ENCODE measurements around the gene LHPP.

LHPP gene

DNA sequence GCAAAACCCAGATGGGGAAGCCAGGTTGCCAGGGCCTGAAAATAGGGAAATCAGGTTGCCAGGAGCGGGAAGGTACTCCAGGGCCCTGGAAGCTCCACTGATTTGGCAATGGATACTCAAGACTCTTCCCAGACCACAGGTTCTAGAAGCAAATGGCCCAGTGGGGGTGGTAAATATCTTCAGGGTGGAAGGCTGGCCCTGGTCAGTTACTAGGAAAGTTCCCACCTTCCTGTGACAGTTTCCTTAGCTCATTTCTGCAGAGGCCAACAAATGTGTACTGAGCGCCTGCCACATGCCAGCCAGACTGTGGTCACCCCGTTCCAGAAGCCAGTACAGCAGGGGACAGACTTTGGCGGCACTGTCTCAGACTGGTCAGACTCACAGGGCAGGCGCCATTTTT, 168.9 kb downstream of the LHPP start:
- TF ChIP-seq GATA3 (IDR thresholded peaks at IDR 0.05; ENCODE audit: low read depth, low read length) (no peak), GATA2 (IDR thresholded peaks at IDR 0.05; ENCODE audit: low read depth, low read length) (no peak)

DNA sequence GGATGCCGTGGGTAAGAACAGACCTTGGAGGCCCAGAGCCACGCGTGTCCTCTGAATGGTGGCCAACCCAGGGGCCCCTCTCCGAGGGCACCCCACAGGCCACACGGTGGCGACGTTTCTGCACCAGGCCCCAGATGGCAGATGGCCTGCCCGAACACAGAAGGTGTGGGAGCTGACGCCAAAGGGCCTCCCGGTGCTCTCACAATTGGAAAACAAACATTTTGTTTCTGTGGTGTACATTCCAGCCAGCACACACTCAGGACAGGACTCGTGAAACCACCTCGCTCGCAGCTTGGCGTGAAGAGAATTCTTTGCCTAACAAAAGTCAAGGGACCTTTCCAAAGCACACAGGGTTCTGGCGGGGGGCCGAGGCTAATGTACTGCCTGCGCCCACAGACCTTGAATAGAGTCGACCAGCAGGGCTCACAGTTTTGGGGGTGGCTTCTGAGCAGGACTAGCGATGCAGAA, 170.5 kb downstream of the LHPP start:
- TF ChIP-seq GATA3 (IDR thresholded peaks at IDR 0.05; ENCODE audit: low read depth, low read length) (no peak), GATA2 (IDR thresholded peaks at IDR 0.05; ENCODE audit: low read depth, low read length) (no peak)

DNA sequence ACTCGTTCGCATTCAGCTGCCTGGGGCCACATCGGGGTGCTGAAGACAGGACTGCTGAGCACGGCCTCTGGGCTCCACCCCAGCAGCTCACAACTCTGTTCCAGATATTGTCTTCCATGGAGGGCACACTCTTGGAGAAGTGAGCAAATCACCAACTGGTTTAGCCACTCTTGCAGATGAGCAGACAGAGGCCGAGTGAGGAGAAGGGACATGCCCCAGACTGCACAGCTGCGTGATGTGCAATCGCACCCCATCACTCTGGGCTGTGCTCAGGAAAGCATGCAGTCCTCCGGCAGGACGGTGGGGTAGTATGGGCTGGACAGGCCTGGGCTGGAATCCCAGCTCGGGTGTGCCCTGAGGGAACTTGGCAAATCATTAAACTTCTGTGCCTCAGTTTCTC, 170.9 kb downstream of the LHPP start:
- TF ChIP-seq GATA3 (IDR thresholded peaks at IDR 0.05; ENCODE audit: low read depth, low read length) (no peak), GATA2 (IDR thresholded peaks at IDR 0.05; ENCODE audit: low read depth, low read length) (no peak)

DNA sequence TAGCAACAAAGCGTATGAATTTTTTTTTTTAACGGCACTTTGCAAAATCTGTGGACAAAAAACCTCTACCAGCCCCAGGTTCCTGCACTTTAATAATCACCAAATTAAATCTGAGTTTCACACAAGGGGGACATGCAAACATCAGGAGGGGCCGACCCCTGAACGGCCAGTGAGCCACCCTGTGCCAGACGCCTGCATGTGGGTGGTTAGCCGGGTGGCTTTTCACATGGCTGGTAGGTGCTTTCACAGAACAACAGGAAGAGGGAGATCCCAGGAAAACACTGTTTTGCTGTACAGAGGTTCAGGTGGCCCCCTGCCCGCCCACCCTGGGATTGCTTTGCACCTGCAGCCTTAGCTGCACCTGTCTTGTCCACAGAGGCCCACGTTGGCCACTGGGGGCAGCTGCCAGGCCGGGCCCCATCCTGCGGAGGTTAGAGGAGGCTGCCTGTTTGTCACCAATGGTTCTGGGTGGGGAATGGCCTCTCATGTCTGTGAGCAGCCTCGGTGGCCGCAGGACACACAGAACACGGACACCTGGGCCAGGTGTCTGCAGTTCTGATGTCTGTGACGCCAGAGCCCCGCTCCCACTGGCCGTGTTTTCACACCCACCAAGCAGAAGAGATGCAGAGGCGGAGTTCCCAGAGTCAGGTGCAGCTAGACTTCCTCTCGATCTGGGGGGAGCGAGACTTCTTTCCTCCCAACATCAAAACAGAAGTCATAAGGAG, 174.8 kb downstream of the LHPP start:
- TF ChIP-seq GATA3 (IDR thresholded peaks at IDR 0.05; ENCODE audit: low read depth, low read length) (no peak), GATA2 (IDR thresholded peaks at IDR 0.05; ENCODE audit: low read depth, low read length) (no peak)

DNA sequence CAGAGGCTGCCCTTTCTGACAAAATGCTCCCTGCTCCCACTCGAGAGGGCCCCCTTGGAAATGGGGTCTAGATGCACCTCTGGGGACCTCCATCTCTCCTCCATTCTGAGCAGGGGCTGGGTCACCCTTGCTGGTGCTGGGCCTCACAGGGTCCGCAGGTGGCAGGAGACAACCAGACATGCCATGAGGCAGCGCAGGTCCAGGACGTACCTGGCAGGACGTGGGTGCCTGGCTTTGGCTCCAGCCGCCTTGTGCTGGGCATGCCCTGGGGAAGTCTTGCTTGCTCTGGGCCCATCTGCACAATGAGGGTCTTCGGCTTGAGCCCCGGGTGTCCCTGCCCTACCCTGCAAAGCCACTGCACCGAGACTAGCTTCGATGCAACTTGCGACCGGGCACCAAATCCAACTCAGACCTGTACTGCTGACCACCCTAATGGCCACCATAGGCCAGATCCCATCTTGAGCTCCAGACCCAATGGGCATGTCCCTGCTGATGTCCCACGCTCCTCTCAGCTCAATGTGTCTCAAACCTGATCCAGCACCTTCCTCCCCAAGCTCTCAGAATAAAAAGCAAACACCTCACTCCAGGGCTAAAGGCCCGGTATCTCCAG, 175.6 kb downstream of the LHPP start:
- TF ChIP-seq GATA3 (IDR thresholded peaks at IDR 0.05; ENCODE audit: low read depth, low read length), result no peak
- no peak for TF ChIP-seq GATA2 (IDR thresholded peaks at IDR 0.05; ENCODE audit: low read depth, low read length)

DNA sequence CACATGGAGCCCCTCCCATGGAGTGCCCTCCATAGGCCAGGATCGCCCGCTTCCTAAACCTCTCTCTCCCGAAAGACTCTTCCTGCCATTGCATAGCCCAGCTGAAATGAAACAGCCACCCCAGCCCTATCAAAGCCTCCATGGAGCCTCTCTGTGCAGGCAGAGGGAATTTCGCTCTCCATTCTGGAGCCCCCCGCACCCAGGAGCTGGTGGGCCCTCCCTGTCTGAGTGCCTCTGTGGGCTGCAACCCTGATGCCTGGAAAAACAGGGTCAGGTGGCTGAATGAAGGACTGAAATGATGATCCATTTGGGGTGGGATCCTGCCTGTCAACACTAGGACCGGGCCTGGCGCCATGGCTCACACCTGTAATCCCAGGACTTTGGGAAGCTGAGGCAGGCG, 176.1 kb downstream of the LHPP start:
- TF ChIP-seq GATA2 (IDR thresholded peaks at IDR 0.05; ENCODE audit: low read depth, low read length) (no peak), GATA3 (IDR thresholded peaks at IDR 0.05; ENCODE audit: low read depth, low read length) (no peak)

DNA sequence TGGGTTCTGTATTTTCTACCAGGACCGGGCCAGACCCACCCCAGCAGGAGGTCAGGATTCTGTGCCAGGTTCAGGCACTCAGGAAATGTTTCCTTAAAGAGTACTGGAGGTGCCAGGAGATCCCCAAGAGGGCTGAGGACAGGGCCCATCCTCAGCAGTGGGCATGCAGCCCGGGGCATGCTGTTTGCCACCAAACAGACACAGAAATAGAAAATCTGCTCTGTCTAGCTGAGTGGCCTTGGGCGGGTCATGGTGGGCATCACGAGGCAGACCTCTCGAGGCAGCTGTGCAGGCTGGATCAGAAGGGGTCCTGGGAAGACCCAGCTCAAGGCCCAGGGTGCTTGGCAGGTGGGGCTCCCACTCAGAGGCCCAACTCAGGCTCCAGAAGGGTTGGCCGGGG, 177.6 kb downstream of the LHPP start:
- TF ChIP-seq GATA3 (IDR thresholded peaks at IDR 0.05; ENCODE audit: low read depth, low read length) (no peak), GATA2 (IDR thresholded peaks at IDR 0.05; ENCODE audit: low read depth, low read length) (no peak)

DNA sequence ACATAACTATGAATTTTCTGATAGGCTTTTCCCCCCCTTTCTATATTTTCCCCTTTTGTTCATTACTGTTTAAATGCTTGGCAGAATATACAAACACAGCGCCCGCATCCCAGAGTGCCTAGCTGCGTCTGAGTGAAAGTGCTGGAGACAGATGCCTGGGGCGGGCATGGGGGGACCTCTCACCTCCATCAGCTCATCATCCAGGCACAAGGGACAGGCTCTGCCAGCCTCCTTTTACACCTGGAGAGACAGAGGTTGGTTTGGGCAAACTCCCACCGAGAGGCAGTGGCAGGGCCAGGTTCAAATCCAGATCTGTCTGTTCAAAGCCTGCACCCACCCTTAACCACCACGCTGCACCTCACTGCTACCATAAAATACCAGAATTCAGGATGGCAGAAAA, 178.0 kb downstream of the LHPP start:
- no peak for TF ChIP-seq GATA2 (IDR thresholded peaks at IDR 0.05; ENCODE audit: low read depth, low read length)
- TF ChIP-seq GATA3 (IDR thresholded peaks at IDR 0.05; ENCODE audit: low read depth, low read length), result no peak

DNA sequence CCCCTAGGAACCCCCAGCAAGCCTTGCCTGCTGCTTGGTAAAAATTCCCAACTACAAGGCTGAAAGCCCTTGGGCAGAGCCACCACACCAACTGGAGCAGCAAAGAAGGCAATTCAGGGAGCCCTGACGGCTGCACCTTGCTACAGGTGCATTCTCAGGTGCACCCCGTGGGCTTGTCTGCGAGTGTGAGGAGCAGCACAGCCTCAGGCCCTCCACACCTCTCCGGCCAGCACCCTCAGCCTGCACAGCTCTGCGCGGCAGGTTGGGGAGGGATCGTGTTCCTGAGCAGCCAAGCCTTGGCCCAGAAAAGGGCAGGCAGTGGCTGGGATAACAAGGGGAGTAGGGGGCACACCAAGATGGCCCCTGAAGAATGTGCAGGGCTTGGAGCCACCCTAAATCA, 178.4 kb downstream of the LHPP start:
- TF ChIP-seq GATA2 (IDR thresholded peaks at IDR 0.05; ENCODE audit: low read depth, low read length), result no peak
- no peak for TF ChIP-seq GATA3 (IDR thresholded peaks at IDR 0.05; ENCODE audit: low read depth, low read length)

DNA sequence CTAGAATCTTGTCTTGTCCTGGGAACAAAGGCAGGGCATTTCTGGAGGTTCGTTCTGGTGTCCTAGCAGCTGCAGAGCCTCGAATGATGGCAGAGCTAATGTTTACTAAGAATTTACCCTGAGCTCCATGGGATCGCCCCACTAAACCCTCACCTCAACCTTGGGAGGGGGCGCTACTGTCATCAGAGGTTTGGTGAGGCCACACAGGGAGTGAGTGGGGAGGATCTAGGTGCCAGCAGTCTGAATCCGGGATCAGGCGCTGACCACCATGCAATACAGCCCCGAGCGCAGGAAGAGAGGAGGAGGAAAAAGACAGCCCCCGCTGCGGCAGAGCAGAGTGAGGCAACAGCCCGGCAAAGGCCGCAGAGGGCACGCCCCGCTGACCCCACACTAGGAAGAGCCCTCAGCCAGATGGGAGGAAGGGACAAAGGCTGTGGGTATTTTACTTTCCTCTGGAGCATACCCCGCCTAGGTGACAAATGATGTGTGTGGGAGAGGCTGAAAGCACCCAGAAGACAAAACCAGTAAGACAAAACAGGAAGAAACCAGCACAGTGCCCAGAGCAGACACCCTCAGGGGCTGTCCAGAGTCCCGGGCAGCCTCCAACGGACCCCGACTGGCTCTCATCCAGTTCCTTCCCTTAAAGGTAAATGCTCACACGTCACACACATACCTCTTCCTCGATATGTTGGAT, 179.1 kb downstream of the LHPP start:
- TF ChIP-seq GATA3 (IDR thresholded peaks at IDR 0.05; ENCODE audit: low read depth, low read length) (no peak), GATA2 (IDR thresholded peaks at IDR 0.05; ENCODE audit: low read depth, low read length) (no peak)

DNA sequence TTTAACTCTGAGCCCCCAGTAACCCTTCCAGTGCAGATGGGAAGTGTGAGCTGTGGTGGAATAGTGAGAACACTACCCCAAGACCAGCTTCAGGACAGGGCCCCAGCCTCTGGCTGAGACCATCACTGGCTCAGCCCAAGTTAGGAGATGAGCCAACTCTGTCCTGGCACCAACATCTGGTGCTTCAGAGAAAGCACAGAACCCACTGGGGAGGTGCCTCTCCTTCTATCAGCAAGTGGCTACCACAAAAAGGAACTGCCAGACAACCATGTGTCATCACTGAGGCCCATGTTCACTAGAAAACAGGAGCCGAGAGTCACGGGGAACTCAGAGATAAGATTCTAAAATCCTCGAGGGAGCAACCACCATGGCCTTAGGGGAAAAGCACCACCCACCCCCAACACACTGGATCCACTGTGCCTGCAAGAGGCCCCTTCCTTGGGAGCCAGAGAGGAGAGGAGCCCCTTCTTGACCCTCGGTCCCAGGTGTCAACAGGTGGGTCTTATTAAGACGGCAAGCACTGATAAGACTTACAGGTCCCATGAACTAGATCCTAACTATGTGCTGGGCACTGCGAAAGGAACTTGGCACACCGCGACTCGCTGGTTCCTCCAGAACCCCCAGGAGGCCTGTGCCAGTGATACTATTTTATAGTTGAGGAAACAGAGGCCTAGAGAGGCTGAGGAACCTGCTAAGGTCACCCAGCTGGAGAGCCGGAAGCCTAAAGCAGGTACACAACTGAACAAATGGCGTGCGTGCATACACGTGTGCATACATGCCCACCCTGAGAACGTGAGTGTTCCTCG, 179.9 kb downstream of the LHPP start:
- TF ChIP-seq GATA2 (IDR thresholded peaks at IDR 0.05; ENCODE audit: low read depth, low read length) (no peak), GATA3 (IDR thresholded peaks at IDR 0.05; ENCODE audit: low read depth, low read length) (no peak)

DNA sequence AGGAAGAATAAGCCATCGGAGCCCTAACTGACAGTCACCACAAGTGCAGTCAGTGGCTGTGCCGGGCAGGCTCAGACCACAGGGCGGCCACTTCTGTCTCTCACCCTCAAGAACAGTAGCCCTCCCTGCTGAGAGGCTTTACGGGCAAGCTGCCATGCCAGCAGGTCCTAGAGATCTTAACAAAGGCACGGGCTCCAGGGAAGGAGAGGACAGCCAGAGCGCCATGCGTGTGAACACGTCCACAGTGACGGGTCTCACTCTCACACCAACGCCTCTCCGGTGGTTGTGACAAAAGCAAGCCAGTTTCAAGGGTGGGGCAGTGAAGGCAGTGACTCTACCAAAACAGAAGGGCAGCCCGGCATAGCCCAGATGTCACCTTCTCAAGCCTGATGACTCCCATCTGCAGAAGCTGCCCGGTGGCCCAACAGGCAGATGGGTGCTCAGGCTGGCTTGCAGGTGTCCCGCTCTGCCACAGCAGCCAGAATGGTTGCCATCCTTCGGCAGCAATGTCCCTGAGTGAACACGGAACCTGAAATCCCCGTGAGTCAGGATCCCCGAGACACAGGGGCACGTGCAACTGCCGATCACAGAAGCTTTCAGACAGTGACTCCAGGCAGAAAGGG, 180.6 kb downstream of the LHPP start:
- TF ChIP-seq GATA2 (IDR thresholded peaks at IDR 0.05; ENCODE audit: low read depth, low read length) (no peak), GATA3 (IDR thresholded peaks at IDR 0.05; ENCODE audit: low read depth, low read length) (no peak)

DNA sequence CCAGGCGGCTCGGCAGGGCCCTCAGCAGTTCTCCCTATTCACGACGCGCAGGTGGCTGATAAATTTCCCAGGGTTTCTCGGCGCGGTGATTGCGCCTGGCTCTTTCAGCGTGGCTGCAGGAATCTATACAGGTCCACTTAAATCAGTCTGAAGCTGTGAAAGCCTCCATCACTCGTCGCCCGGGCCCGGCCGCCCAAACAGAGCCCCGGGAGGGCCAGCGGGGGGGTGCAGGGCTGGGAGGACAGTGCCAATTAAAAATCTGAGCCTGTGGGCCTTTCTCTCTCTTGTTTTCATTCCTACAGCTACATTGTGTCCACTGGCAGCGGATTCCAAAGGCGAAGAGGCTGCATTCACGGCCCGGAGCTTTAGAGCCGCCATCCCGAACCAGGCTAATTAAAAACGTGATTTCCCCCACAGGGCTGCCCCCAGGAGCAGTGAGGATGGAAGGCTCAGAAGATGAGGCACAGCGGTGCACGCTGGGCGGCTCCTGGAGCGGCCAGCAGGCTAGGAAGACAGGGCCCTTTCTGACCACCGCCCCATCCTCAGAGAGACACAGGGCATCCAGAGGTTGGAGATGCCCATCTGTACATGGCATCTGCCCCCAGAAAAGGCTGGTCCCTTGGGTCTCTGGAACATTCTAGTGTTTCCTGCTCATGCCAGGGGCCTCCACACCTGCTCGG, 181.8 kb downstream of the LHPP start:
- TF ChIP-seq GATA3 (IDR thresholded peaks at IDR 0.05; ENCODE audit: low read depth, low read length) (no peak), GATA2 (IDR thresholded peaks at IDR 0.05; ENCODE audit: low read depth, low read length) (no peak)

All from SH-SY5Y (cell line).